KMS-11 (cell line): ENCODE measurements around the gene SLC66A2.

Source experiments
- H2AFZ ChIP-seq: fragments of 200-600 bp; sonication (generic); 2 replicates; pipeline ENCODE4 v1.6.1; 2016; ENCODE audit warnings: antibody characterized with exemption, mixed run types, low read depth
- H3K27ac ChIP-seq: fragments of 200-600 bp; sonication (generic); 2 replicates; pipeline ENCODE4 v1.6.1; 2016; ENCODE audit warnings: mild to moderate bottlenecking, mixed run types
- H3K27me3 ChIP-seq: fragments of 200-600 bp; sonication (generic); 2 replicates; pipeline ENCODE4 v1.6.1; 2017; ENCODE audit warnings: mild to moderate bottlenecking, low read depth, mixed run types, moderate library complexity; ENCODE audit not compliant: insufficient read depth
- H3K36me3 ChIP-seq: fragments of 200-600 bp; sonication (generic); 2 replicates; pipeline ENCODE4 v1.6.1; 2017; ENCODE audit warnings: mild to moderate bottlenecking, mixed run types; ENCODE audit not compliant: insufficient read depth
- H3K4me1 ChIP-seq: fragments of 200-600 bp; sonication (generic); 2 replicates; pipeline ENCODE4 v1.6.1; 2016; ENCODE audit warnings: mild to moderate bottlenecking, low read depth, mixed run types; ENCODE audit not compliant: poor library complexity, severe bottlenecking
- H3K4me2 ChIP-seq: fragments of 200-600 bp; sonication (generic); 2 replicates; pipeline ENCODE4 v1.7.0; 2016; ENCODE audit warnings: mild to moderate bottlenecking, mixed run types
- H3K4me3 ChIP-seq: fragments of 200-600 bp; sonication (generic); IDR thresholded peaks from 2 replicates; pipeline ENCODE4 v1.6.1; 2017; ENCODE audit warnings: low read depth, low read length, mixed read lengths; ENCODE audit not compliant: insufficient read depth
- H3K79me2 ChIP-seq: fragments of 200-600 bp; sonication (generic); 2 replicates; pipeline ENCODE4 v1.6.1; 2016; ENCODE audit warnings: low read depth, mixed run types; ENCODE audit not compliant: insufficient read depth
- H3K9ac ChIP-seq: fragments of 200-600 bp; sonication (generic); 2 replicates; pipeline ENCODE4 v1.6.1; 2016; ENCODE audit warnings: mild to moderate bottlenecking, mixed run types
- H4K20me1 ChIP-seq: fragments of 200-600 bp; sonication (generic); 2 replicates; pipeline ENCODE4 v1.6.1; 2016; ENCODE audit warnings: mild to moderate bottlenecking, mixed run types; ENCODE audit not compliant: insufficient read depth
- TF ChIP-seq, protein P1 (sequence below): fragments of 200-600 bp; sonication (generic); conservative IDR thresholded peaks from 2 replicates; pipeline ENCODE4 v1.6.1; 2017; ENCODE audit warnings: low read depth, mild to moderate bottlenecking, antibody characterized with exemption, low read length, moderate library complexity, mixed read lengths

SLC66A2 gene

DNA sequence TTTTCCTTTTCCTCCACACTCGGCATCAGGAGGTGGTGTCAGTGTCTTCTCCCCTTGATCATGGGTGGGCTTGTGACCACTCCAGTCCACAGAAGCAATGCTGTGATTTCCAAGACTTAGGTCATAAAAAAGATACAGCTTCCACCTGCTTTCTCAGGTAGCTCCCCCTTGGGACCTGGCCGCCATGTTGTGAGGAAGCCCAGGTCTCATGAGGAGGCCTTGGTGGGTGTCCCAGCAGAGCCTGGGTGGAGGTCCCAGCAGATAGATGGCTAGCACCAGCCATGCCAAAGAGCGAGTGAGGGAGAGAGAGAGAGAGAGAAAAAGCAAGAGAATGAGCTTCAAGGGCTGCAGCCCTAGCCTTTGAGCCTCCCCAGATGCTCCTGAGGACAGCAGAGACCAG lies 16.0 kb downstream of the SLC66A2 start:
- no peak overlapping the region for H3K4me2 ChIP-seq
- peaks cover 2% of the 10 kb centered on the region; the same call in 1 of the 2 replicates for H3K36me3 ChIP-seq
- H3K9ac ChIP-seq, result no peak overlapping the region
- H3K27ac ChIP-seq, result no peak overlapping the region
- H3K27me3 ChIP-seq, result no peaks in the 10 kb centered on the region
- no peak overlapping the region for H2AFZ ChIP-seq
- TF ChIP-seq, protein P1, sequence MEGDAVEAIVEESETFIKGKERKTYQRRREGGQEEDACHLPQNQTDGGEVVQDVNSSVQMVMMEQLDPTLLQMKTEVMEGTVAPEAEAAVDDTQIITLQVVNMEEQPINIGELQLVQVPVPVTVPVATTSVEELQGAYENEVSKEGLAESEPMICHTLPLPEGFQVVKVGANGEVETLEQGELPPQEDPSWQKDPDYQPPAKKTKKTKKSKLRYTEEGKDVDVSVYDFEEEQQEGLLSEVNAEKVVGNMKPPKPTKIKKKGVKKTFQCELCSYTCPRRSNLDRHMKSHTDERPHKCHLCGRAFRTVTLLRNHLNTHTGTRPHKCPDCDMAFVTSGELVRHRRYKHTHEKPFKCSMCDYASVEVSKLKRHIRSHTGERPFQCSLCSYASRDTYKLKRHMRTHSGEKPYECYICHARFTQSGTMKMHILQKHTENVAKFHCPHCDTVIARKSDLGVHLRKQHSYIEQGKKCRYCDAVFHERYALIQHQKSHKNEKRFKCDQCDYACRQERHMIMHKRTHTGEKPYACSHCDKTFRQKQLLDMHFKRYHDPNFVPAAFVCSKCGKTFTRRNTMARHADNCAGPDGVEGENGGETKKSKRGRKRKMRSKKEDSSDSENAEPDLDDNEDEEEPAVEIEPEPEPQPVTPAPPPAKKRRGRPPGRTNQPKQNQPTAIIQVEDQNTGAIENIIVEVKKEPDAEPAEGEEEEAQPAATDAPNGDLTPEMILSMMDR, result no peak
- no peaks in the 10 kb centered on the region for H3K4me1 ChIP-seq
- H3K4me3 ChIP-seq, result no peak overlapping the region
- H4K20me1 ChIP-seq, result no peaks in the 10 kb centered on the region
- peaks cover 21% of the 10 kb centered on the region; the same call in 1 of the 2 replicates for H3K79me2 ChIP-seq

DNA sequence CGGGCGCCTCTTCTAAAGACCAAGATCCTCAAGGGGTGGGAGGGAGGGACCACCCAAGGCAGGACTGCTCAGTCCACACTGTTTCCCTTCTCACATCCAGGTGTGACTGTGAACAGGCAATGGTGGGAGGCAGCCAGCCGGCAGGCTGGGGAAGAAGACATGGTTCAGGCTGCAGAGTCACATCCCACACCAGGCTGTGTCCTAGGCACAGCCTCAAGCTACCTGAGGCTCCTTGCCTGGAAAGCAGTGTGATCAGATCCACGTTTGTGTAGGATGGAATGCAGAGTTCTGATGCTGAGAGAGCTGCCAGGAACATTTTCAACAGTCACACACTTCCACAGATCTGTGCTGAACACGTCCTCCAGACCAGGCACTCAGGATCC lies 16.4 kb downstream of the SLC66A2 start:
- H3K4me3 ChIP-seq, result no peak overlapping the region
- H4K20me1 ChIP-seq, result no peaks in the 10 kb centered on the region
- no peak overlapping the region for H3K4me2 ChIP-seq
- H3K79me2 ChIP-seq, result peaks cover 21% of the 10 kb centered on the region; the same call in 1 of the 2 replicates
- H2AFZ ChIP-seq, result no peak overlapping the region
- H3K36me3 ChIP-seq, result no peaks in the 10 kb centered on the region
- no peak overlapping the region for H3K9ac ChIP-seq
- H3K27me3 ChIP-seq, result no peaks in the 10 kb centered on the region
- H3K4me1 ChIP-seq, result no peaks in the 10 kb centered on the region
- TF ChIP-seq, protein P1, result no peak
- H3K27ac ChIP-seq, result no peak overlapping the region

DNA sequence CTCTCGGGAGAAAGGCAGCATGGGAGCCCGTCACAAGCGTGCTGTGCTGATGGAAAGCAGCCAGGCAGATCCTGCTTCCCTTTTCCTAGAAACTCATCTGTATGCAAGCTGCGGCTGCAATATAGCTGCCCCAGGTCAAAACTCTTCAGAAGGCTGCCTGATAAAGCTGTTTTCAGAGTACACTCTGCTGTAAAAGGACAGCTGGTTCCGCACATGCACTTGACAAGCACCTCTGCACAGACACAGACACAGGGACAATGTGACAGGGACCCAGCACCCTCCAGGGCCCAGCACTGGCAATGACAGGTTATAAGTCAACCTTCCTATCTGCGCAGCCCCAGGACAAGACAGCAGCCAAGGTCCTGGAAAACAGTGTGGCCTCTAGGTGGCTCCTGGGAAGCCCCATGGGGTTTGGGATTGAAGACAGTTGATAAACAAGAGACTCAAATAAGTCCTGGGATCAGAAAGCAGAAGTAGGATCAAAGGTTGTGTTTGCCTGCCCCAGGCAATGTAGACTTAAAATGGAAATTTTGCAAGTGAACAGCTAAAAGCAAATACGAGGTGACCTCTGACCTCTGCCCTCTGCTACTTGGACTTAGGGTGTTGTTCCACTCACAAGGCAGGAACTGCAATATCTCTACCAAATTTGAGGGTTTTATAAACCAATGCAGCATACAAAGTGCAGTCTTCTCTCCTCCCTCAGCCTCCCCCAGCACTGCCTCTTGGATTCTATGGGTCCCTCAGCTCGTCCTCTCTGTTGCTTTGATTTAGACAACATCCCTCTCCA lies 16.9 kb downstream of the SLC66A2 start:
- H3K27ac ChIP-seq, result no peak overlapping the region
- H2AFZ ChIP-seq, result no peak overlapping the region
- H4K20me1 ChIP-seq, result no peaks in the 10 kb centered on the region
- TF ChIP-seq, protein P1, result no peak
- no peaks in the 10 kb centered on the region for H3K4me1 ChIP-seq
- H3K79me2 ChIP-seq, result peaks cover 21% of the 10 kb centered on the region; the same call in 1 of the 2 replicates
- no peak overlapping the region for H3K4me2 ChIP-seq
- no peak overlapping the region for H3K4me3 ChIP-seq
- H3K36me3 ChIP-seq, result peaks cover 2% of the 10 kb centered on the region; the same call in 1 of the 2 replicates
- H3K27me3 ChIP-seq, result no peaks in the 10 kb centered on the region
- H3K9ac ChIP-seq, result no peak overlapping the region

DNA sequence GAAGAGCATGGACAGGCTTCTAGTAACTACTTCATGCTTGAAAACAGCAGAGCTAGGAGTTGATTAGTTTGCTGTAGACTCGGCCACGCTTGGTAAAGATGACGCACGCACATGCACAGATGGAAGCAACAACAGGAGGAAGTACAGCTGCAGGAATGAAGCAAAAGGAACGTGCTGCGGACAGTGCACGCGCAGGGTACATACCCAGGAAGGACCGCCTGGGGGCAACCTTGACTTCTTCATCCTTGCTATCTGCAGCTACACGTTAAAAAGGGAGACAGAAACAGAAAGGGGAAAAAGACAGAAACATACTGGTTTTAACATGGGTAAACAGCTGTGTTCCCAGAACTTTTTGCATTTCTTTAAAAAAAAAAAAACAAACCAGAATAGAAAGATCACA lies 17.7 kb downstream of the SLC66A2 start:
- no peaks in the 10 kb centered on the region for H3K4me1 ChIP-seq
- no peak overlapping the region for H3K9ac ChIP-seq
- TF ChIP-seq, protein P1, result no peak
- H2AFZ ChIP-seq, result no peak overlapping the region
- H4K20me1 ChIP-seq, result no peaks in the 10 kb centered on the region
- H3K27me3 ChIP-seq, result no peaks in the 10 kb centered on the region
- H3K4me3 ChIP-seq, result no peak overlapping the region
- H3K79me2 ChIP-seq, result peaks cover 21% of the 10 kb centered on the region; the same call in 1 of the 2 replicates
- H3K4me2 ChIP-seq, result no peak overlapping the region
- H3K36me3 ChIP-seq, result peaks cover 5% of the 10 kb centered on the region; the same call in 1 of the 2 replicates
- H3K27ac ChIP-seq, result no peak overlapping the region
